Suppressor macrophage (primary cell): Measurements from ENCODE around the gene WAC.
"Not testable (repeated sequence)": the region's sequence is repeated elsewhere in the genome, so short reads cannot be mapped to it uniquely, and the experiment has no call there.

Experiments used
- DNase-seq, 4 experiments: peaks; one replicate each; pipeline ENCODE4 v3.0.0-alpha.2; 2020 to 2022

Gene WAC

DNA sequence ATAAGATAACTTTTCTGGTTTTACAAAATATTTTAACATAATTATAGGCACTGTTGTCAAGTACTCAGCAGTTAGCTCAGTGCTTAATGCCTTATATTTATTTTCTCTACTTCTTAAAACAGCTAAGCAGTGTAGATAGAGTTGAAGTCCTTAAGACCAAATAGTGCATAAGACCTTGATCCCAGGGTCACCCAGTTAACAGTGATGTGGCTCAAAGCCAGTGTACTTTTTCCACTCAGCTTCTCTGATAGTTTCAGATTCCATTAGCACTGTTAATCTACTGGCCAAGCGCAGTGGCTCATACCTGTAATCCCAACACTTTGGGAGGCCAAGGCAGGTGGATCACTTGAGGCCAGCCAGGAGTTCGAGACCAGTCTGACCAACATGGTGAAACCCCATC, 83.6 kb downstream of the WAC start:
- no peak for DNase-seq

DNA sequence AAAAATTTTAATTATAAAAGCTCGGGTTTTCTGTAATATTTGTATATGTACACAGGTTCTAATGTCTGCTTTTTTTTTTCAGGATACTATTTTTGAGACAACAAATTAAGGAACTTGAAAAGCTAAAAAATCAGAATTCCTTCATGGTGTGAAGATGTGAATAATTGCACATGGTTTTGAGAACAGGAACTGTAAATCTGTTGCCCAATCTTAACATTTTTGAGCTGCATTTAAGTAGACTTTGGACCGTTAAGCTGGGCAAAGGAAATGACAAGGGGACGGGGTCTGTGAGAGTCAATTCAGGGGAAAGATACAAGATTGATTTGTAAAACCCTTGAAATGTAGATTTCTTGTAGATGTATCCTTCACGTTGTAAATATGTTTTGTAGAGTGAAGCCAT, 86.5 kb downstream of the WAC start:
- DNase-seq, result peak; percentile 12 to 78 (median 48)

DNA sequence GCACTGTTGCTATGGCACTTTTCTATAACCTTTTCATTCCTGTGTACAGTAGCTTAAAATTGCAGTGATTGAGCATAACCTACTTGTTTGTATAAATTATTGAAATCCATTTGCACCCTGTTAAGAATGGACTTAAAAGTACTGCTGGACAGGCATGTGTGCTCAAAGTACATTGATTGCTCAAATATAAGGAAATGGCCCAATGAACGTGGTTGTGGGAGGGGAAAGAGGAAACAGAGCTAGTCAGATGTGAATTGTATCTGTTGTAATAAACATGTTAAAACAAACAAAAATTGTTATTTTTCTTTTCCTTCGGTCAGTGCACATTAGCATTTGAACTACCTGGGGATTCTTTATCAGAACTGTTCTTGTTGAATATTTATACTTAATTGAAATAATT, 87.3 kb downstream of the WAC start:
- DNase-seq, result peak; percentile 65 to 82 (median 74)

DNA sequence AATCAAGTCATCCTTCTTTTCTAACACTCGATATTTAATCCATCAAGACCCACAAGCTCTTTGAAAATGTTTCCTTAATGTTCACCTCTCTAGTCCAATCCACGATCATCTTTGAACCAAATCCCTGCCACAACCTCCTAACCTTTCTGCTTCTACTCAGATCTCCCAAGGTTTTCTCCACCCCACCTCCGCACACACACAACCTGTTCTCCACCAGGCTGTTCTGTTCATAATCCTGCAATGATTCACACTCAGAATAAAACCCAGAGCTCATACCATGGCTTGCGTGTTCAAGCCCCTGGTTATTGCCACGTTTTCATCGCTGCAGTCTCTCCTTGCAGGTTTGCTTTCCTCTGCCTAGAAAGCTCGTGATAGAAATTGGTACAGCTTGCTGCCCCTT, 90.6 kb downstream of the WAC start:
- no peak for DNase-seq

DNA sequence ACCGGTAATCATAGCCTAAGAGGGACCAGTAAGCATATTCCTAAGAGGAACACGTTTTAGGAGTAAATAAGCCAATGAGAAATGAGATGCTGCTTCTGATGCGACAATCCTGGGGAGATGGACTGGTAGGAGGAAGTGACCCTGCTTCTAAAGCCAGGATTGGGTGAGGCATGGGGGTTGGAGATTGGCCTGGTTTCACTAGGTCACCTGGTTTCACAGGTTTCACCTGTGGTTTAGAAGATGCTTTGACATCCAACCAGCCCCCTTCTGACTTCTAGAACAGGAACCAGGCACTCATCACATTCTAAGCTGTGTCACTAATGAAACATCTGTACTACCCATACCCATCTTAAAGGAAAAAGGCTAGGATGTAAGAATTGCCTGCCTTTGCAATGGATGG, 91.4 kb downstream of the WAC start:
- no peak for DNase-seq

DNA sequence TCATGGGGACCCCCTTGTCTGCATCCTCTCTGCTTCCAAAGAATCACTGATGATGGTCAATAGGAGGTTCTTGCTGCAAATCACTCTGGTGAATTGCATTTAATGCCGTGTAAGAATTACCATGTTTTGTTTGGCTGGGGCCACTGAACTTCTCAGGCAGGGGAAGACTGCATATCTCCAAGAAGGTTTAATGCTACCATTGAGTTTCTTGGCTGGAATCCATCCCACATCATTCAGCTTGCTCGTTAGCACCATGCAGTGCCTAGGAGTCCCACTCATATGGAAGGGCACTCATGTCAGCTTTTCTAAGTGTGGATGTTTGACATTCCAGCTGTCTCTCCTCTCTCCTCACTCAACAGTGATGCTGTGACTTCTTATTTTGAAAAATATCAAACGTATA, 94.2 kb downstream of the WAC start:
- DNase-seq, result no peak

DNA sequence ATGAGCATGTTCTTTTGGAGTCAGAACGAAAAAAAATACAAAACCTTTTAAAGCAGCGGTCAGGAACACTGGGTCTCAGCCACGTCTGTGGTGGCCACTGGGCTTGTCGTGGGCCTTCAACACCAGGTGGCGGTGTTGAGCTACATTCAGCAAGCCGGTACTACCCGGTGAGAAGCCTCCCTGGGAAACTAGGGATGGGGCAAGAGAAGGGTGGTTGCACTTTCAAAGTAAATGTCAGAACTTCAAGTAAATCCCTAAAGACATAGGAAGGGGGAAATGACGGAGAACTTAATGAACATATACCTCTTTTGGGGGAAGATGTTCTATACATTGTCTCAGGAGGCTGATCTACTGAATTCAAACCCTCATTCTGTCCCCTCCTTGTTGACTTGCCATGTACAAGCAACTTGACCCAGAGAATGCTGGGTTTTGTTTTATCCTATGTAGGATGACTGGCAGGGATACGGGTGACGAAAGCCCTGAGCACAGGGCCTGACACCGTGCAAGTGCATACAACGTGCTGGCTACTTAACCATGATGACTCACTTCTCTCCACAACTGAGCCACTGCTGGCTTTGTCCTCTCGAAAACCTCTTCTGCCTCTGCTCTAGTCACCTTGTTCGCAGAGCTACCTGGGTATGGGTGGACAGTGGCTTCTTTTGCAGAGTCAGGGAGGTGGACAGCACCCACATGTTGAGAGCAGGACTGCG, 95.4 kb downstream of the WAC start:
- peak; percentile 81 to 88 (median 86) for DNase-seq

DNA sequence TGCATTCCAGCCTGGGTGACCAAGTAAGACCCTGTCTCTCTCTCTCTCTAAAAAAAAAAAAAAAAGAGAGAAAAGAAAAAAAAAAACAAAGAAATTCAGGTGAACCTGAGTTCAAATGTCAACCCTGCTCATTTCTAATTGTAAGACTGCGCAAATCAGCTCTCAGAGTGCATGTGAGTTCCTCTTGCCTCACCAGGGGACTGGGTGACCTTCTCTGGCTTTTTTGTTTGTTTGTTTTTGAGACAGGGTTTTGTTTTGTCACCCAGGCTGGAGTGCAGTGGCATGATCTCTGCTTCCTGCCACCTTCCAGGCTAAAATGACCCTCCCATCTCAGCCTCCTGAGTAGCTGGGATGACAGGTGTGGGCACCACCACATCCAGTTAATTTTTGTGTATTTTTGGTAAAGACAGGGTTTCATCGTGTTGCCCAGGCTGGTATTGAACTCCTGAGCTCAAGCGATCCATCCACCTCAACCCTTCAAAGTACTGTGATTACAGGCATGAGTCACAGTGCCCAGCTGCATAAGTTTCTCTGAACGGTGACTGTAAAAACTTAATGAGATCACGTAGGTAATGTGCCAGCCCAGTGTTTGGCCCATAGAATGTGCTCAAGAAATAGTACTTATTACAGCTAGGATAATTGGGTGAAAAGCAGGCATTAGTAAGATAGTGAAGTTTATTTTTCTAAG, 99.1 kb downstream of the WAC start:
- no peak for DNase-seq

DNA sequence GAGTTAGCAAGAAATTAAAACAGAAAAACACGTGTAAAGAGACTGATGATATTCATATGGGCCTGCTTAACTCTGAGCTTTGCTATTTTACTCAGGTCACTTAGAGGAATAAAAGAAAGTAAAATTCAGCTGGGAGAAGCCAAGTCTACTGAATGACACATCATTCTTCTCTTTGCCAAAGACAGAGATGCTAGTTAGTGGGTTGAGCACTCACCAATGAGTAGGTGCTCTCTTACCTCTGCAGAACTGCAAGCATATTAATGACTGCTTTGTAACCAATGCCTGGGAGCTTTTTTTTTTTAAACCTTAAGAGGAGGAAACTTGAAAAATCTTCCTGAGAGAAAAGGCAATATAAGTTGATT, 99.6 kb downstream of the WAC start:
- no peak for DNase-seq

DNA sequence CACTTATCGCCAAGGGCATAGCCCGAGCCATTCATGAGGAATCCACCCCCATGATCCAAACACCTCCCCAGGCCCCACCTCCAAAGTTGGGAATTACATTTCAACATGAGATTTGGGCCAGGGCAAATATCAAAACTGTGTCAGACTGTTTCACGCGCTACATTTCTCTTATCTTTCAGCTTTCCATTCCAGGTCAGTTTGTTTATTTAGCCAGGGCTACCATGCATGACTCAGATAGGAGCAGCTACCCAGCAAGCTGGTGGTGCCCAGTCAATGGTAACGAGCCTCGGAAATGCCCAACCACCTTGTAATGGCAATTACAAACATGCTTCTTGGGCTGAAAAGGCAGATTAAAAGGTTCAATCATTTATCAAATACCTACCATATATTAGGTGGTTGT, 100.8 kb downstream of the WAC start:
- DNase-seq, result no peak

DNA sequence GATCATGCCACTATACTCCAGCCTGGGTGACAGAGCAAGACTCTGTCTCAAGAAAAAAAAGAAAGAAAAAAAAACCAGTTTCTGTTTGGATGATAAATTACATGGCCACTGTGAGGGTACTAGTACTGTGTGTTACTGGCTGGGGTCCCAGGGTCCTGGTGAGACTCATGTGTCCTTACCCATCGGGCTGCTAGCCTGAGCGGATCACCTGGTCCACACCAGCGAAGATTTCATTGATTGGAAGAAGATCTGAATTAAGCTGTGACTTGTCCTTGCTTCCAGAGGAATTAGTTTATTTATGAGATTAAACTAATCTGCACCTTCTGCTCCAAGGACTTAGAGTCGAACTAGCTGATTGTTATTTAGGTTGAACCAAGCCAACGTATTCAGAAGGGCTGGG, 104.4 kb downstream of the WAC start:
- no peak for DNase-seq

DNA sequence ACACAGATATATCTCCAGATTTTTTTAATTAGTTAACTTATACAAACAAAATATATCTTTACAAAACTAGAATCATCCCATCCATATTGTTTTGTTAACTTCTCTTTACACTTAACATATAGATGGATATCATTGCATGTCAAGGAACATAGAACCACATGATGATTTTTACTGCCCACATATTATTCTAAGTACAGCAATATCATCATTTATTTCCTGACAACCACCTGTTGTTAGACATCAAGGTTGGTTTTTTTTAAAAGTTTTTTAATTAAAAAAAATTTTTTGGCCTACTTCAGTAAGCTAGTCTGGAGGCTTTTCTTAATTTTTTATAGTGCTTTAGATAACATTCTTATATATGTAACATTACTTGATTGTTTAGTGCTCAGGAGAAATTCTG, 105.5 kb downstream of the WAC start:
- no peak for DNase-seq

DNA sequence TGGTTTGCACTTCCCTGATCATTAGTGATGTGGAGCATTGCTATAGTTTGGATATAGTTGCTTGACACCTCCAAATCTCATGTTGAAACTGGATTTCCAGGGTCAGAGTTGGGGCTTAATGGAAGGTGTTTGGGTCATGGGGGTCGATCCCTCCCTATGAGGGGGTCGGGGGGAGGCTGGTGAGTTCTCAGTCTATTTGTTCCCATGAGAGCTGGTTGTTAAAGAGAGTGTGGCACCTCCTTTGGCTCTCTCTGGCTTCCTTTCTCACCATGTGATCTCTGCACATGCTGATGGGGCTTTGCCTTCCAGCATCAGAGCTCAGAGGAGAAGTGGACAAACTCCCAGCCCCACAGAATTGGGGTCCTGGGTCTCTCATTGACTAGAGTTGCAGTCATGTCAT, 107.6 kb downstream of the WAC start:
- no peak for DNase-seq

DNA sequence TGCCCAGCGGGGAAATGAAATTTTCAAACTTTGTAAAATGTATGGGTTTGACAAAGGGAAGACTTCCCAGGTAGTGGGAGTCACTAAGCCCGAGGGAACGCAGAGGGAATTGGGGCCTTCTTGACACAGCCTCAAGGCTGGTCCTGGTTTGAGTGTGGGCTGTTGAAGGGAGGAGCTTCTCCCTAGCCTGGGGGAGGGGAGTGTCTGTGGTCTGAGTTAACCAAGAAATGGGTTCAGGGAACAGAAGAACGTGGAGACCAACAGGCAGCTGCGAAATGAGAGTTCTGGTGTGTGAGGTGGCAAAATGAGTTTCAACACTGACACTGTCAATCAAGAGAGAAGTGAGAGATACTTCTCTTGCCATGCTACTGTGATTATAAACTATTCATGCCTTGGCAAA, 111.7 kb downstream of the WAC start:
- no peak for DNase-seq

DNA sequence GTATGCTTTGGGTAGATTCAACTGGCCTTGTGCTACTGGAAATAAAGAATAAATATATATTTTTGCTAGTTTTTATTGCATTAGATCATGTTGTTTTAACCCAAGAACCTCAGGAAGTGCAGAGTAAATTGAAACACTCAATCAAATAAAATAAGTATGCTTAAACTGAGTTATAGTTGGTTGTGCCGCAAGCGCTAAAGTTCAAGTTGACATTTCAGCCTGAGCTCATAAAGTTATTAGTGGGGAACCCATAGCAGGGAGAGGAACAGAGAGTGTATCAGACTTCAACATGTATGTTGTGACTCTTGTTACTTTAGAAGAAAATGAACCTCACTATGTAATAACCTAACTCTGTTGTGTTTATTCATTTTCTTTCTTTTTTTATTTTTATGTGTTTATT, 119.2 kb downstream of the WAC start:
- no peak for DNase-seq

DNA sequence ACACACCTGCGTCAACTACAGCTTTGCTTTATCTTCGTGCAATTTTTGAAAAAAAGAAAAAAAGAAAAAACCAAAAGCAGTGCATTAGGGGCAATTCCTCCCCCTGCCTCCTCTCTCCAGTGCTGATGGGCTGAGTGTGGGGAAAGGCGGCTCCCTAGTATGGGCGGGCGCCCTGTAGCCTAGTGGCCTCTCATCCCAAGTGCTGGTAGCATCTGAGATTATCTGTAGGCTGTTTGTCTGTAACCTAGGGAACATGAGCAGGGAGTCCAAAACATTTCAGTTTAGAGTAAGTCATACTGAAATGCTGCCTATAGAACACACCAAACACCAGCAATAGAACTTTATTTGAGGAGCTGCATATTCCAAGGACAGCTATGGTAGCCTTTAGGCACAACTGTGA, 119.8 kb downstream of the WAC start:
- no peak for DNase-seq

DNA sequence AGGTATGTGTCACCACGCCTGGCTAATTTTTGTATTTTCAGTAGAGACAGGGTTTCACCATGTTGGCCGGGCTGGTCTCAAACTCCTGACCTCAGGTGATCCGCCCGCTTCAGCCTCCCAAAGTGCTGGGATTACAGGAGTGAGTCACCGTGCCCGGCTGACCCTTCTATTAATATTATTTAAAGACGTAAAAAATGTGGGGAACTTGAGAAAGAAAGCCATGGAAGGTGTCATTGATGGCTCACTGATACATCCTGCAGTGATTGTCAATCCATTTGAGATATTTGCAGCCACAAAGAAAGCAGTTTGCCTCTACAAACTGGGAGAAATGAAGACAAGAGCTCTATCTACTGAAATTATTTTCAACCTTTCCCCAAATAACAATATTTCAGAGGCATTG, 125.9 kb downstream of the WAC start:
- not testable (repeated sequence) for DNase-seq

DNA sequence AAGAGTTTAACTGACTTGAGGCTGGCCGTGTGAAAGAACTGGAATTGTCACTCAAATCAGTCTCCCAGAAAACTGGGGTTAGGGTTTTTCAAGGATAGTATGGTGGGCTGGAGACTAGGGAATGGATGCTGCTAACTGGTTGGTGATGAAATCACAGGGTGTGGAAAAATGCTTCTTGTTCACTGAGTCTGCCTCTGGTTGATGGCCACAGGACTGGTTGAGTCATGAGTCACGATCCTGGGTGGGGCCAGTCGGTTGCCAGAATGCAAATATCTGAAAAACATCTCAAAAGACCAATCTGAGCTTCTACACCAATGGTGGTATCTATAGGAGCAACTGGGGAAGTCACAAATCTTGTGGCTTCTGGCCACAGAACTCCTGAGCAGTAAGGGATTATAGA, 128.1 kb downstream of the WAC start:
- DNase-seq, result peak in 1 of 4 experiments; percentile 14

DNA sequence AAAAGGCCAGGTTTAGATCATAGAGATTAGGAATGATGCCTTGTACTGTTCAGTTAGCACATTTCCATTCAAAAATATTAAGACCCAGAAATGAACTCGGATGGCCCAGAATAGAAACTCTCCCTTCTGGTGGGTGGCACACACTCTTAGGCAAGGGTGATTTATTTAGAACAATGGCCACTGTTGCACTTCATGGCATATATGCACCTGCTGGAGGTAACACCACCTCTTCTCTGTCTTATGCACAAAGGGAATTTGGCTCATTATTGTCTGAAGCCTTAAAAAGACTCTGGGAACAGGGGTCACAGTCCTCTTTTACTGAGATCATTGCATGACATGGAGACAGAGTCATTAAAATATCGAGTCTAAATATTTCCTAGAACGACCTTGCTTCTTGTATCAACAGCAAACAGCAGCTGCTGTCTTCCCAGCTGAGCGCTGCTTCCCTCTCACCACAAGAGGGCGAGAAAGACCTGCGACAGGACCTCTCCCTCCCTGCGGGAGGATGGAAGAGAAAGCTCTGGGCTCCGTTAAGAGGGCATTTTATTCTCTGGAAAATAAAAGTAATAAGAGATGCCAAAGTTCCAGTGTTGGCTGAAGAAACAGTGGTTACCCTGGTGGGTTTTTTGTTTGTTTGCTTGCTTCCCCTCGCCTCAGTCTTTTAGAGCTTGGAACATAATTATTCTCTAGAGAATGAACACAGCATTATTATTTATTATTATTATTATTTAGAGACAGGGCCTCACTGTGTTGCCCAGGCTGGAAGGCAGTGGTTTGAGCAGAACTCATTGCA, 130.9 kb downstream of the WAC start:
- DNase-seq, result peak; percentile 77 to 91 (median 83)

DNA sequence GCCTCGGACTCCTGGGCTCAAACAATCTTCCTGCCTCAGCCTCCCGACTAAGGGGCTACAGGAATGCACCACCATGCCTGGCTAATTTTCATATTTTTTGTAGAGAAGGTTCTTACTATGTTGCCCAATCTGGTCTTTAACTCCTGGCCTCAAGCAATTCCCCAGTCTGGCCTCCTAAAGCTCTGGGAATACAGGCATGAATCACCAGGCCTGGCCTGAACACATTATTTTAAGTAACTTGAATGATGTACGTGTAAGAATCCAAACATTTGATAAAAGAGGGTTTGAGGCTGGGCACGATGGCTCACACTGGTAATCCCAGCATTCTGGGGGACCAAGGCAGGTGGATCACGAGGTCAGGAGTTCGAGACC, 131.4 kb downstream of the WAC start:
- no peak for DNase-seq

DNA sequence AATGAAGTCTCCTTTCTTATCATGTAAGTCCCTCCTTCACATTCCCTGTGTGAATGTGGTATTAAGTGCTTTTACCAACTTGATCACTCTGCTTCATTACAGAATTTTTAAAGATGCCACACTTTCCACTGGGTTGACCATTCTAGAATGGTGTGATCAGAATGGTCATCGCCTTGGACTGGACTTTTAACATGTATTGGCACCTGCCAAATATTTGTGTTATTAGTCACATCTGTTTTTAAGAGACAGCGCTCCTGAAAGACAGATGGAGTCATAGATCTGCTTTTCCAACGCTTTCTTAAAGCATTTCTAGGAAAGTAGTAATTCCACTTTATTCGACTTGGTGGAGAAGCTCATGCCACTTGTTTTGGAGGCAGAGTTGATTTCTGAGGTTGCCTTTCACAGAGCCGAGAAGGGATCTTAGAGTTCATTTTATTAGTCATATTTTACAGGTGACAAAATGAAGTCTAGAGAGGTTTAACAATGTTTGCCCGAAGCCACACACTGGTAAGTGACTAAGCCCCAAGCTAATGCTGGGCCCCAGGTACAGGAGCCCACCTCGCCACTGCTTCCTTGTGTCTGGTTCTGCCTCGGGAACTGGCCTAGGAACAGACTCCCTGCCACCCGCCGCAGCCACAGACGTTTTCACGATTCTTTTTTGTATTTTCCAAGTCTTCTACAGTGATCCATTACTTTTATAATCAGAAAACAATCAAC, 134.0 kb downstream of the WAC start:
- DNase-seq, result no peak

DNA sequence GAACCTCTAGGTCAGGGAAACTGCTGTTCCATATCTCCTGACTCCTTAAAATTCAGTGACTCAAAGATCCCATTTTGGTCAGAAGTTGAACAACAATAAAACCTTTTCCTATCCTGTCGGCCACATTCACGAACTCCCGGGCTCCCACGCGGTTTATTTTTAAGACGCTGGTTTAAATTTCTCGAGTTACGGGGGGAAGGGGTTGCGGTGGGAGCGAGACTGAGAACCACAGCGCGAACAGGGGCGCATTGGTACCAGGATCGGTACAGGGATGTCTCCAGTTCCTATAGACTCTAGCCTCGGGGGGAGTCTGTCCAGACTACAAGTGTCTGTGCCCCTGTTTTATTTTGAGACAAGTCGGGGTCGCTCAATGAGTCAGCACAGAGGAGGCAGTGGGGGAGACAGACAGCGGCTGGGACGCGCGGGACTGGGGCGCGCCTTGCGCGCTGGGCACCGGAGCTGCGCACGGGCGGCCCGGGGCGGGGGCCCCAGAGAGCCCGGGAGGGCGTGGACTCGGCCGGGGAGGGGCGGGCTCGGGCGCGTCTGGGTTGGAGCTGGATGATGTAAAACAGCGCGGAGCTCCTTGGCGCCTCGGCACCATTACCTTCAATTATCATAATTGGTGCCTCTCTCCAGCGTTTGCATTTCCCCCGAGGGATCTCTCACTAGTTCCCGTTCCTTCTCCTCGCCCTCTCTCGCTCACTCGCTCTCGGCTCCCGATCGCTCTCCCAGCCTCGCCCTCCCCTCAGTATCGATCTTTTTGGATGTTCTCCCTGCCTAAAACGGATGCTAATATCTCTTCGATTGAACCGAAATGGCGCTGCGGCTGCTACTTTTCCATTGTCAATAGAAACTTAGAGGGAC, 135.7 kb downstream of the WAC start:
- DNase-seq, result peak in 1 of 4 experiments; percentile 10
